SK-N-SH treated with all-trans-retinoic acid at 6 μM for 48 hours (cell line): ENCODE data around the gene PES1.

Experiments used
- ARNTL ChIP-seq: fragments of 450-650 bp; formaldehyde crosslinking; IDR thresholded peaks from 2 replicates; pipeline ENCODE4 v1.5.0; 2020; ENCODE audit warnings: low read depth, mild to moderate bottlenecking, moderate library complexity, borderline replicate concordance
- CSRNP3 ChIP-seq: fragments of 250-450 bp; sonication (Bioruptor Pico); IDR thresholded peaks from 2 replicates; pipeline ENCODE4 v1.5.1; 2021; ENCODE audit warnings: mild to moderate bottlenecking, moderate library complexity
- PPARA ChIP-seq: fragments of 250-450 bp; sonication (Bioruptor Pico); IDR thresholded peaks from 2 replicates; pipeline ENCODE4 v1.5.0; 2020; ENCODE audit warnings: mild to moderate bottlenecking, borderline replicate concordance

DNA sequence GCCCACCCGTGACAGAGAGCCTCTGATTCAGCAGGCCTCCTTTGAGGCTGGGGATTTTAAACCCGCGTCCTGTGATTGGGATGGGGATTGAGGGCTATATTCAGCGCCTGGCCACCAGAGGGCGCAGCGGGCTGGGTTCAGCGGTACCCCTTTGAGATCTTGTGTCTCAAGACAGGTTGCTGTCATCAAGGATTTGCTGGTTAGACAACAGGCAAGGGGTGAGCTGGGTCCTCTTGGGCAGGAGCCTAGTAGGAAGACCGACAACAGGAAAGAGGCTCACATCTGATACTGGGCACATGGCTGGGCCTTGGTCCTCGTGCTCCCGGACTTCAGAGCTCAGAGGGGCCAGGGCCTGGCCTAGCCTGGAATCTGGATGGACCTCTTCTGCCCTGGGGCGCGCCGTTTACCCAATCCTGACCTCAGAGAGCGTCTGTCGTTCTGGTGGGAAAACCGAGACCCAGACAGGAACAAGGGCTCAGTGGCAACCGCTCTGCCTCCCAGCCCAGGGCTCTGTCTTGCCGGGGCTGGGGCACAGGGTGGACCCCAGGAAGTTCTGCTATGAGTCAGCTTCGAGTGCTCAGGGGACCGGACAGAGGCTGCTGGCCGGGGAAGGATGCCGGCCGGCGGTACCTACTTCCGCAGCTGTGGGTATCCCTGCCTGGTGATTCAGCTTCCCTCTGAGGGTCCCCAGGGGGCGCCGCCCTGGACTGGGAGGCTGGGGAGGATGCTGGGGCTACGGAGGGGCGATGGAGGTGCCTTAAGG lies 42.9 kb upstream of the PES1 start:
- TF ChIP-seq PPARA (no peak), ARNTL (CRISPR knock-in tag) (no peak), CSRNP3 (CRISPR knock-in tag) (no peak)
